Activated naive CD8-positive, alpha-beta T cell treated with anti-CD3 and anti-CD28 coated beads, Interleukin-2, amount 10 ng/mL, durations not matched to agents 7 days and 5 days (primary cell): Measurements from ENCODE around the gene COG5. TPM values are rescaled to one million over a fixed set of nuclear protein-coding genes. Genes with fewer than 3 reads are reported as not detected.

Source experiments
- ATAC-seq: fragments of 150-1000 bp; cut with Tn5 transposase; one replicate; pipeline ENCODE4 v1.10.0; 2021; ENCODE audit warnings: low read depth, moderate library complexity
- POLR2A ChIA-PET: fragments of 350-600 bp; sonication (Branson Sonifier 250); formaldehyde crosslinking; loops from one replicate; lab custom pipeline; 2021; ENCODE audit warnings: antibody characterized with exemption; lab: Charles Lee
- DNase-seq: peaks from one replicate; pipeline ENCODE4 v3.0.0; 2021
- H3K27ac Mint-ChIP-seq: one replicate; pipeline ENCODE4 v1.8.0; 2022; ENCODE audit warnings: mild to moderate bottlenecking, mixed read lengths
- H3K27me3 Mint-ChIP-seq: one replicate; pipeline ENCODE4 v1.8.0; 2022; ENCODE audit warnings: mild to moderate bottlenecking, moderate library complexity, mixed read lengths
- H3K36me3 Mint-ChIP-seq: one replicate; pipeline ENCODE4 v1.8.0; 2021; ENCODE audit warnings: mild to moderate bottlenecking, mixed read lengths
- H3K4me1 Mint-ChIP-seq: one replicate; pipeline ENCODE4 v1.8.0; 2021; ENCODE audit warnings: mixed read lengths
- H3K4me3 Mint-ChIP-seq: one replicate; pipeline ENCODE4 v1.8.0; 2022; ENCODE audit warnings: mild to moderate bottlenecking, moderate library complexity, mixed read lengths
- H3K9me3 Mint-ChIP-seq: one replicate; pipeline ENCODE4 v1.8.0; 2021; ENCODE audit warnings: mixed read lengths
- total RNA-seq, 2 experiments: library from RNA; stranded (reverse); gene quantifications; one replicate each; pipeline ENCODE4 v1.2.3, GENCODE V29; 2021

The COG5 gene
- total RNA-seq, 2 experiments from 2014 or later = 51.0 to 56.2 TPM

DNA sequence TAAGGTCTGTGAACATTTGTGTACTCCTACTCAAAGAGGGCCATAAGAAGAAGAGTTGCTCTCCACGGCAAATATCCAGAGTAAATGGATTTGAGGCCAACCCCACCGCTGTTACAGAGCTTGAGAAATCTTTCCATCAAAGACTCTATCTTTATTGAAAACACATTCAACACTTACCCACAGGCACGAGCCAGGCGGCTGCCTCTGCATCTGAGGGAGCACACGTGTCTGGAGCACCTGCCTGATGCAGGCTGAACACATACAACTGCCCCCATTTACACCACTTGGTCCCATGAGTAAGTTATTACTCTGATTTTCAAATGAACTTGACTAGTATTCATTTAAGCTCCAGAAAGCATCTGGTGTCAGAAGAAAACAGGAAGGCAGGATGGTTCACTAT is 356.3 kb downstream of the COG5 start:
- Mint-ChIP-seq H3K4me1 (no peaks in the 10 kb centered on the region), H3K4me3 (no peak overlapping the region), H3K9me3 (no peaks in the 10 kb centered on the region), H3K27me3 (no peaks in the 10 kb centered on the region), H3K27ac (no peak overlapping the region), H3K36me3 (peaks cover 26% of the 10 kb centered on the region)
- POLR2A ChIA-PET = no interaction called here
- DNase-seq = no peak
- no peak for ATAC-seq

GRCh38 chr7:107206706-107207105 is 357.0 kb downstream of the COG5 start:
- no peak for DNase-seq
- H3K4me3 Mint-ChIP-seq = no peak overlapping the region
- no peak for ATAC-seq
- no peaks in the 10 kb centered on the region for H3K4me1 Mint-ChIP-seq
- H3K36me3 Mint-ChIP-seq = peaks cover 28% of the 10 kb centered on the region
- H3K27me3 Mint-ChIP-seq = no peaks in the 10 kb centered on the region
- POLR2A ChIA-PET = no interaction called here
- H3K27ac Mint-ChIP-seq = no peak overlapping the region
- H3K9me3 Mint-ChIP-seq = no peaks in the 10 kb centered on the region

DNA sequence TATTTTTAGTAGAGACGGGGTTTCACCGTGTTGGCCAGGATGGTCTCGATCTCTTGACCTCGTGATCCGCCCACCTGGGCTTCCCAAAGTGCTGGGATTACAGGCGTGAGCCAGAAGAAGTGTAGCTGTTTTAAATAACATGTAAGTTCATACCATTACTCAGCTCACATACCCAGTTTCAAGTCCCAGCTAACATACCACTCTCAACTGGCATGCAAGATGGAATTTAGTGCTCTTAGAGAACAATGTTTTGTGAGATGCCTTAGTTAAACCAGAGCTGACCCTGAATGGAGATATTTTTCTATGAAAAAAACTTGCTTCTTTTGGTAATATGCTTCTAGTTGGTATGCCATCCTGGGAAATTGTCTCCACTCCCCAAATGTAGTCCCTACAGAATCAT is 357.6 kb downstream of the COG5 start:
- Mint-ChIP-seq H3K4me3 (no peak overlapping the region), H3K36me3 (peaks cover 28% of the 10 kb centered on the region), H3K27me3 (no peaks in the 10 kb centered on the region), H3K9me3 (no peaks in the 10 kb centered on the region), H3K27ac (no peak overlapping the region), H3K4me1 (no peaks in the 10 kb centered on the region)
- DNase-seq (no peak), ATAC-seq (no peak)
- POLR2A ChIA-PET = no interaction called here

DNA sequence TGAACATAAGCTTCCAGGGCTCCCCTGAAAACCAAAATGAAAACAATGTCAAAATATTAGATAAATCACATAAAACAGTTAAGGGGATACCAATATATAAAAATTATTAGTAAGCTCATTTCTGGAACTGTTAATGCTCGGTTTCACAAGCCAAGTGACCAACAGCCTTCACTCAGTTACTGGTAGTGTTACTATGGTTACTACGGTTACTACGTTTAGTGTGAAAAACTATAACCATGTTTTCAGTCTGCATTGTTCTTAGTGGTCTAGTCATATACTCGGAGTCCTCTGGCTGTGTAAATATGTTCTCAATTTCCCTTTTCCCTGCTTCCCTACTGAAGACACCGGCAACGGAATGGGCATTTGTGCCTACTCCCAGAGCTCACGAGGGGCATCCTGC is 360.1 kb downstream of the COG5 start:
- H3K4me1 Mint-ChIP-seq = no peaks in the 10 kb centered on the region
- ATAC-seq (no peak), DNase-seq (no peak)
- peaks cover 19% of the 10 kb centered on the region for H3K36me3 Mint-ChIP-seq
- H3K27ac Mint-ChIP-seq = no peak overlapping the region
- POLR2A ChIA-PET = no interaction called here
- no peaks in the 10 kb centered on the region for H3K27me3 Mint-ChIP-seq
- no peak overlapping the region for H3K4me3 Mint-ChIP-seq
- H3K9me3 Mint-ChIP-seq = no peaks in the 10 kb centered on the region

- no peak overlapping the region for H3K4me3 Mint-ChIP-seq
- H3K27ac Mint-ChIP-seq = no peak overlapping the region
- H3K4me1 Mint-ChIP-seq = no peaks in the 10 kb centered on the region
- no peaks in the 10 kb centered on the region for H3K9me3 Mint-ChIP-seq
- no peaks in the 10 kb centered on the region for H3K27me3 Mint-ChIP-seq
- POLR2A ChIA-PET = no interaction called here
- H3K36me3 Mint-ChIP-seq = peaks cover 16% of the 10 kb centered on the region
- ATAC-seq (peak; percentile 52), DNase-seq (no peak)
Observed at GRCh38 chr7:107201795-107202450, 361.8 kb downstream of the COG5 start.

- H3K36me3 Mint-ChIP-seq = peaks cover 17% of the 10 kb centered on the region
- no peak overlapping the region for H3K4me3 Mint-ChIP-seq
- ATAC-seq (no peak), DNase-seq (no peak)
- H3K27me3 Mint-ChIP-seq = no peaks in the 10 kb centered on the region
- POLR2A ChIA-PET = no interaction called here
- H3K9me3 Mint-ChIP-seq = no peaks in the 10 kb centered on the region
- no peak overlapping the region for H3K27ac Mint-ChIP-seq
- H3K4me1 Mint-ChIP-seq = no peaks in the 10 kb centered on the region
Observed at GRCh38 chr7:107196834-107197610, 366.7 kb downstream of the COG5 start.

DNA sequence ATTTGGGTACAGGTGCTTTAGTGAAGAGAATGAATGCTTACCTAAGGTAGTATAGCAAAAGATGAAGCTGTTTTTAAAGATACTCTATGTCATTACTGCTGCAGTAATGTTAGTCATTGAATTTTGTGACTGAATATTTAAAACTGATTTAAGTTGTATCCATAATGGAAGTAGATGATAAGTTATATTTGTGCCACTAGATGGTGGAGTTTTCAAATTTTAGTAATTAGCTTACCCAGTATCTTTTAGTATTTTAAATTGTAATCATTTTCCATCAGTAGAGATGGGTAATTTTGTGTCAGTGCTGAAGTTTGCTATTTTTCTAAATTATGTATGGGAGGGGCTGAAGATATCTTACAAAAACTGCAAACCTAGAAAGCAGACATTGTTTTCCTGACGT is 369.7 kb downstream of the COG5 start:
- H3K9me3 Mint-ChIP-seq = no peaks in the 10 kb centered on the region
- no peak overlapping the region for H3K27ac Mint-ChIP-seq
- ATAC-seq (no peak), DNase-seq (no peak)
- POLR2A ChIA-PET = interaction anchor here (0.5 kb wide), 1 partner anchor 146 kb away, joined by 3 read pairs; no protein-coding TSS in a partner anchor
- H3K27me3 Mint-ChIP-seq = no peaks in the 10 kb centered on the region
- peaks cover 19% of the 10 kb centered on the region for H3K36me3 Mint-ChIP-seq
- H3K4me3 Mint-ChIP-seq = no peak overlapping the region
- no peaks in the 10 kb centered on the region for H3K4me1 Mint-ChIP-seq

DNA sequence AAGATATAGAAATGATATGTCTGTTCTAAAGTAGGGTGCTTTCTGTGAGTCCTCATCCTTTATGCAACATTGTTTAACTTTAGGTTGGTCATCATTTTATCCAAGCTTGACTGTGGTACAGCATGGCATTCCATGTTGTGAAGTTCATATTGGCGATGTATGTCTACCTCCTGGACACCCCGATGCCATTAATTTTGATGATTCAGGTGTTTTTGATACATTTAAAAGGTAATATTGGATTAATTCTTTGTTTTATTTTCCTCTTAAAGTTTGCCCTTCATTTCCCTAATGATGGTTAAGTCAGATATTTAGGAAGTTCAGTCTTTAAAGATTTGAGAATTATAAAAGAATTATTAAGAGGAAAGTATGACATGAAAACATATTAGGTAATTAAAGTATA is 373.6 kb downstream of the COG5 start:
- no peak overlapping the region for H3K27ac Mint-ChIP-seq
- H3K36me3 Mint-ChIP-seq = peaks cover 26% of the 10 kb centered on the region
- no peak overlapping the region for H3K4me3 Mint-ChIP-seq
- H3K9me3 Mint-ChIP-seq = no peaks in the 10 kb centered on the region
- ATAC-seq = no peak
- no peaks in the 10 kb centered on the region for H3K27me3 Mint-ChIP-seq
- no peak for DNase-seq
- POLR2A ChIA-PET = no interaction called here
- no peaks in the 10 kb centered on the region for H3K4me1 Mint-ChIP-seq

- H3K4me3 Mint-ChIP-seq = no peak overlapping the region
- POLR2A ChIA-PET = no interaction called here
- no peak overlapping the region for H3K27ac Mint-ChIP-seq
- H3K4me1 Mint-ChIP-seq = no peaks in the 10 kb centered on the region
- ATAC-seq (no peak), DNase-seq (no peak)
- peaks cover 29% of the 10 kb centered on the region for H3K36me3 Mint-ChIP-seq
- H3K9me3 Mint-ChIP-seq = no peaks in the 10 kb centered on the region
- H3K27me3 Mint-ChIP-seq = no peaks in the 10 kb centered on the region
Observed at GRCh38 chr7:107187774-107188173, 375.9 kb downstream of the COG5 start.

GRCh38 chr7:107186240-107186639 is 377.5 kb downstream of the COG5 start:
- Mint-ChIP-seq H3K27ac (no peak overlapping the region), H3K4me1 (no peaks in the 10 kb centered on the region), H3K9me3 (no peaks in the 10 kb centered on the region), H3K27me3 (no peaks in the 10 kb centered on the region), H3K36me3 (peaks cover 26% of the 10 kb centered on the region), H3K4me3 (no peak overlapping the region)
- ATAC-seq (no peak), DNase-seq (no peak)
- POLR2A ChIA-PET = no interaction called here

DNA sequence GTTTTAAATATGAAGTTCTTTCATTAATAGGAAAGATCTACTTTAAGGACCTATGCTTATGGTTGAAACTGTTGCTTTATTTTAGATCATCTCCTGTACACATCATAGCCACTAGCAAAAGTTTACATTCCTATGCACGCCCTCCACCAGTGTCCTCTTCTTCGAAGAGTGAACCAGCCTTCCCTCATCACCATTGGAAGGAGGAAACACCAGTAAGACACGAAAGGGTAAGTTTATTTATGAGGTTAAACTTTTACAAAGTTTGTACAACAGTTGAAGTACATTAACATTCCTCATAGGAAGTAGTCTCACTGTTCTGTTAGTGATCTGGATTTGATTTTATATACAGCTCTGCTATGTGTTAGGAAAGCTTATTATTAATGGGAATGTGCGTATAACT is 378.0 kb downstream of the COG5 start:
- Mint-ChIP-seq H3K36me3 (peaks cover 31% of the 10 kb centered on the region), H3K4me3 (no peak overlapping the region)
- no peak for ATAC-seq

GRCh38 chr7:107181172-107181571 is 382.5 kb downstream of the COG5 start:
- POLR2A ChIA-PET = interaction anchor here (0.6 to 1.2 kb wide), 2 partner anchors 13 to 561 kb away, joined by 3 to 6 read pairs; partner anchors contain the start of gene HBP1
- ATAC-seq (no peak), DNase-seq (no peak)
- Mint-ChIP-seq H3K27ac (no peak overlapping the region), H3K4me3 (no peak overlapping the region), H3K27me3 (no peaks in the 10 kb centered on the region), H3K36me3 (peaks cover 16% of the 10 kb centered on the region), H3K9me3 (no peaks in the 10 kb centered on the region), H3K4me1 (peaks cover 15% of the 10 kb centered on the region)

More for the DNA sequence above, 378.0 kb downstream of the COG5 start:
- Mint-ChIP-seq H3K27ac (no peak overlapping the region), H3K4me1 (peaks cover 3% of the 10 kb centered on the region), H3K9me3 (no peaks in the 10 kb centered on the region), H3K27me3 (no peaks in the 10 kb centered on the region)
- DNase-seq = no peak
- POLR2A ChIA-PET = no interaction called here

- no peaks in the 10 kb centered on the region for H3K27me3 Mint-ChIP-seq
- H3K36me3 Mint-ChIP-seq = peaks cover 16% of the 10 kb centered on the region
- ATAC-seq (peak; percentile 47), DNase-seq (no peak)
- POLR2A ChIA-PET = interaction anchor here (1.2 kb wide), 1 partner anchor 12 kb away, joined by 6 read pairs; the partner anchor contains the start of gene HBP1
- peak overlapping the region; percentile 2 for H3K27ac Mint-ChIP-seq
- H3K9me3 Mint-ChIP-seq = no peaks in the 10 kb centered on the region
- no peak overlapping the region for H3K4me3 Mint-ChIP-seq
- H3K4me1 Mint-ChIP-seq = peaks cover 15% of the 10 kb centered on the region
Observed at GRCh38 chr7:107180378-107180777, 383.3 kb downstream of the COG5 start.
